ENCODE measurements around the gene ADD3. TPM values are rescaled to one million over a fixed set of nuclear protein-coding genes. Genes with fewer than 3 reads are reported as not detected.

Gene ADD3
- total and polyA plus RNA-seq, 2 of the 13 experiments (the other 11 are each of a cell fraction or from before 2014, with no cell fraction given): 44.7 to 57.5 TPM

DNA sequence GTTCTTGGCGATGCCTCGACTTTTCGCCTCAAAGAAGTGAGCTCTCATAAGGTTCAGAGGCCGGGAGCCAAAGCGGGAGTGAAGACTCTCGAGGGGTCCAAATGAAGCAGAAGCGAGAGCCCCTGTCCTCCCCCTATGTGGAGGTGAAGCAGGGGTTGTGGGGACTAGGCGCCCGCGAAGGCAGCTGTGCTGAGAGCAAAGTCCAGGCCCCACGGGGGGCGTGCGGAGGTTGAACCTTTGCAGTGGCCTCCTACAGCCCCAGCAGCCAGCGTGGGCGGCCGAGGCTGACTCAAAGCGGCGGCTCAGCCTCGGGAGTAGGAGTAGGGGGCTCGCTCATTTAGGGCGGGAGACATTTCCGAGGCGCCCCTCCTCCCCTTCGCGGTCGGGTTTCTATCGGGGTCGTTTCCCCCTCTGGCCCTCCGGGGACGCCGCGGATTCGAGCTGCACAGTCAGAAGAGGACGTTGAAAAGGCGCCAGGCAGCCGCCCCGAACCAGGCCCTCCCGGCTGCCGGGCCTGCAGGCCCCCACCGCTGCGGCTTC lies 553 bp upstream of the ADD3 start (continued):
- TF ChIP-seq CENPT (CRISPR knock-in tag; IDR thresholded peaks at IDR 0.05; ENCODE audit: low read depth) (no peak), YEATS2 (CRISPR knock-in tag; IDR thresholded peaks at IDR 0.05; ENCODE audit: borderline replicate concordance) (0 out of 2 replicates have a peak, but pooled peaks have one; percentile 48), TARDBP (CRISPR knock-in tag; IDR thresholded peaks at IDR 0.05) (peak; percentile 44; the same call in 1 of the 2 replicates), MBD4 (IDR thresholded peaks at IDR 0.05; ENCODE audit: borderline replicate concordance, low read length) (no peak), ZNF343 (CRISPR knock-in tag; IDR thresholded peaks at IDR 0.05) (no peak), ZFP37 (CRISPR knock-in tag; IDR thresholded peaks at IDR 0.05; ENCODE audit: borderline replicate concordance) (no peak), PCBP2 (optimal IDR thresholded peaks at IDR 0.05; ENCODE audit: low read depth, low read length, poor library complexity, severe bottlenecking) (no peak), ZNF3 (CRISPR knock-in tag; IDR thresholded peaks at IDR 0.05) (no peak), ELF4 (CRISPR knock-in tag; IDR thresholded peaks at IDR 0.05; ENCODE audit: borderline replicate concordance) (no peak), ETV5 (CRISPR knock-in tag; IDR thresholded peaks at IDR 0.05; ENCODE audit: borderline replicate concordance) (0 out of 2 replicates have a peak, but pooled peaks have one; percentile 13), ZSCAN21 (CRISPR knock-in tag; IDR thresholded peaks at IDR 0.05; ENCODE audit: borderline replicate concordance) (peak; percentile 61; the same call in 1 of the 2 replicates), ZNF772 (CRISPR knock-in tag; IDR thresholded peaks at IDR 0.05) (no peak), ZNF329 (CRISPR knock-in tag; IDR thresholded peaks at IDR 0.05; ENCODE audit: low read depth) (no peak), ZNF235 (CRISPR knock-in tag; IDR thresholded peaks at IDR 0.05; ENCODE audit: borderline replicate concordance) (no peak), ATM (IDR thresholded peaks at IDR 0.05; ENCODE audit: borderline replicate concordance) (no peak)
- TF ChIP-seq, protein P1, sequence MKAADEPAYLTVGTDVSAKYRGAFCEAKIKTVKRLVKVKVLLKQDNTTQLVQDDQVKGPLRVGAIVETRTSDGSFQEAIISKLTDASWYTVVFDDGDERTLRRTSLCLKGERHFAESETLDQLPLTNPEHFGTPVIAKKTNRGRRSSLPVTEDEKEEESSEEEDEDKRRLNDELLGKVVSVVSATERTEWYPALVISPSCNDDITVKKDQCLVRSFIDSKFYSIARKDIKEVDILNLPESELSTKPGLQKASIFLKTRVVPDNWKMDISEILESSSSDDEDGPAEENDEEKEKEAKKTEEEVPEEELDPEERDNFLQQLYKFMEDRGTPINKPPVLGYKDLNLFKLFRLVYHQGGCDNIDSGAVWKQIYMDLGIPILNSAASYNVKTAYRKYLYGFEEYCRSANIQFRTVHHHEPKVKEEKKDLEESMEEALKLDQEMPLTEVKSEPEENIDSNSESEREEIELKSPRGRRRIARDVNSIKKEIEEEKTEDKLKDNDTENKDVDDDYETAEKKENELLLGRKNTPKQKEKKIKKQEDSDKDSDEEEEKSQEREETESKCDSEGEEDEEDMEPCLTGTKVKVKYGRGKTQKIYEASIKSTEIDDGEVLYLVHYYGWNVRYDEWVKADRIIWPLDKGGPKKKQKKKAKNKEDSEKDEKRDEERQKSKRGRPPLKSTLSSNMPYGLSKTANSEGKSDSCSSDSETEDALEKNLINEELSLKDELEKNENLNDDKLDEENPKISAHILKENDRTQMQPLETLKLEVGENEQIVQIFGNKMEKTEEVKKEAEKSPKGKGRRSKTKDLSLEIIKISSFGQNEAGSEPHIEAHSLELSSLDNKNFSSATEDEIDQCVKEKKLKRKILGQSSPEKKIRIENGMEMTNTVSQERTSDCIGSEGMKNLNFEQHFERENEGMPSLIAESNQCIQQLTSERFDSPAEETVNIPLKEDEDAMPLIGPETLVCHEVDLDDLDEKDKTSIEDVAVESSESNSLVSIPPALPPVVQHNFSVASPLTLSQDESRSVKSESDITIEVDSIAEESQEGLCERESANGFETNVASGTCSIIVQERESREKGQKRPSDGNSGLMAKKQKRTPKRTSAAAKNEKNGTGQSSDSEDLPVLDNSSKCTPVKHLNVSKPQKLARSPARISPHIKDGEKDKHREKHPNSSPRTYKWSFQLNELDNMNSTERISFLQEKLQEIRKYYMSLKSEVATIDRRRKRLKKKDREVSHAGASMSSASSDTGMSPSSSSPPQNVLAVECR (CRISPR knock-in tag; IDR thresholded peaks at IDR 0.05; ENCODE audit: borderline replicate concordance): no peak; the same call in 1 of the 2 replicates
- TF ChIP-seq, protein P2, sequence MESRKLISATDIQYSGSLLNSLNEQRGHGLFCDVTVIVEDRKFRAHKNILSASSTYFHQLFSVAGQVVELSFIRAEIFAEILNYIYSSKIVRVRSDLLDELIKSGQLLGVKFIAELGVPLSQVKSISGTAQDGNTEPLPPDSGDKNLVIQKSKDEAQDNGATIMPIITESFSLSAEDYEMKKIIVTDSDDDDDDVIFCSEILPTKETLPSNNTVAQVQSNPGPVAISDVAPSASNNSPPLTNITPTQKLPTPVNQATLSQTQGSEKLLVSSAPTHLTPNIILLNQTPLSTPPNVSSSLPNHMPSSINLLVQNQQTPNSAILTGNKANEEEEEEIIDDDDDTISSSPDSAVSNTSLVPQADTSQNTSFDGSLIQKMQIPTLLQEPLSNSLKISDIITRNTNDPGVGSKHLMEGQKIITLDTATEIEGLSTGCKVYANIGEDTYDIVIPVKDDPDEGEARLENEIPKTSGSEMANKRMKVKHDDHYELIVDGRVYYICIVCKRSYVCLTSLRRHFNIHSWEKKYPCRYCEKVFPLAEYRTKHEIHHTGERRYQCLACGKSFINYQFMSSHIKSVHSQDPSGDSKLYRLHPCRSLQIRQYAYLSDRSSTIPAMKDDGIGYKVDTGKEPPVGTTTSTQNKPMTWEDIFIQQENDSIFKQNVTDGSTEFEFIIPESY (CRISPR knock-in tag; IDR thresholded peaks at IDR 0.05): no peak
- TF ChIP-seq, protein P3, sequence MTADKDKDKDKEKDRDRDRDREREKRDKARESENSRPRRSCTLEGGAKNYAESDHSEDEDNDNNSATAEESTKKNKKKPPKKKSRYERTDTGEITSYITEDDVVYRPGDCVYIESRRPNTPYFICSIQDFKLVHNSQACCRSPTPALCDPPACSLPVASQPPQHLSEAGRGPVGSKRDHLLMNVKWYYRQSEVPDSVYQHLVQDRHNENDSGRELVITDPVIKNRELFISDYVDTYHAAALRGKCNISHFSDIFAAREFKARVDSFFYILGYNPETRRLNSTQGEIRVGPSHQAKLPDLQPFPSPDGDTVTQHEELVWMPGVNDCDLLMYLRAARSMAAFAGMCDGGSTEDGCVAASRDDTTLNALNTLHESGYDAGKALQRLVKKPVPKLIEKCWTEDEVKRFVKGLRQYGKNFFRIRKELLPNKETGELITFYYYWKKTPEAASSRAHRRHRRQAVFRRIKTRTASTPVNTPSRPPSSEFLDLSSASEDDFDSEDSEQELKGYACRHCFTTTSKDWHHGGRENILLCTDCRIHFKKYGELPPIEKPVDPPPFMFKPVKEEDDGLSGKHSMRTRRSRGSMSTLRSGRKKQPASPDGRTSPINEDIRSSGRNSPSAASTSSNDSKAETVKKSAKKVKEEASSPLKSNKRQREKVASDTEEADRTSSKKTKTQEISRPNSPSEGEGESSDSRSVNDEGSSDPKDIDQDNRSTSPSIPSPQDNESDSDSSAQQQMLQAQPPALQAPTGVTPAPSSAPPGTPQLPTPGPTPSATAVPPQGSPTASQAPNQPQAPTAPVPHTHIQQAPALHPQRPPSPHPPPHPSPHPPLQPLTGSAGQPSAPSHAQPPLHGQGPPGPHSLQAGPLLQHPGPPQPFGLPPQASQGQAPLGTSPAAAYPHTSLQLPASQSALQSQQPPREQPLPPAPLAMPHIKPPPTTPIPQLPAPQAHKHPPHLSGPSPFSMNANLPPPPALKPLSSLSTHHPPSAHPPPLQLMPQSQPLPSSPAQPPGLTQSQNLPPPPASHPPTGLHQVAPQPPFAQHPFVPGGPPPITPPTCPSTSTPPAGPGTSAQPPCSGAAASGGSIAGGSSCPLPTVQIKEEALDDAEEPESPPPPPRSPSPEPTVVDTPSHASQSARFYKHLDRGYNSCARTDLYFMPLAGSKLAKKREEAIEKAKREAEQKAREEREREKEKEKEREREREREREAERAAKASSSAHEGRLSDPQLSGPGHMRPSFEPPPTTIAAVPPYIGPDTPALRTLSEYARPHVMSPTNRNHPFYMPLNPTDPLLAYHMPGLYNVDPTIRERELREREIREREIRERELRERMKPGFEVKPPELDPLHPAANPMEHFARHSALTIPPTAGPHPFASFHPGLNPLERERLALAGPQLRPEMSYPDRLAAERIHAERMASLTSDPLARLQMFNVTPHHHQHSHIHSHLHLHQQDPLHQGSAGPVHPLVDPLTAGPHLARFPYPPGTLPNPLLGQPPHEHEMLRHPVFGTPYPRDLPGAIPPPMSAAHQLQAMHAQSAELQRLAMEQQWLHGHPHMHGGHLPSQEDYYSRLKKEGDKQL (CRISPR knock-in tag; IDR thresholded peaks at IDR 0.05; ENCODE audit: low read depth): no peak

All from HepG2 (cell line).